Natural killer cell (primary cell): Measurements from ENCODE around the gene RAB20. TPM values are rescaled to one million over a fixed set of nuclear protein-coding genes. Genes with fewer than 3 reads are reported as not detected.

Experiments
- ATAC-seq, 3 donors: fragments of 150-1000 bp in 2 of 3; fragments of 200-7000 bp in 1 of 3; cut with Tn5 transposase; 1 replicate in 1 of 3; 2 replicates in 2 of 3; pipeline ENCODE4 v1.10.0; 2021; ENCODE audit warnings: mild to moderate bottlenecking in 2 of 3, moderate library complexity in 2 of 3
- DNase-seq, 2 donors: peaks; one replicate each; pipeline versions ENCODE4 v3.0.0 to v3.0.0-alpha.2; 2013 to 2021; ENCODE audit warnings: mixed read lengths in 1 of 2
- H3K27ac ChIP-seq: one replicate; pipeline ENCODE4 v1.5.1; 2013; ENCODE audit warnings: mild to moderate bottlenecking, low read length
- H3K27me3 ChIP-seq: one replicate; pipeline ENCODE4 v1.6.1; 2013; ENCODE audit warnings: low read length; ENCODE audit not compliant: control insufficient read depth, insufficient read depth
- H3K36me3 ChIP-seq: one replicate; pipeline ENCODE4 v1.6.1; 2013; ENCODE audit warnings: low read length; ENCODE audit not compliant: control insufficient read depth, insufficient read depth
- H3K4me1 ChIP-seq: one replicate; pipeline ENCODE4 v1.6.1; 2013; ENCODE audit warnings: low read length; ENCODE audit not compliant: control insufficient read depth, insufficient read depth
- H3K4me3 ChIP-seq: one replicate; pipeline ENCODE4 v1.5.1; 2013; ENCODE audit warnings: low read length
- H3K9me3 ChIP-seq: one replicate; pipeline ENCODE4 v1.6.1; 2013; ENCODE audit warnings: low read length; ENCODE audit not compliant: control insufficient read depth, insufficient read depth
- H3K27ac Mint-ChIP-seq, 2 donors: one replicate each; pipeline ENCODE4 v1.8.0; 2022; ENCODE audit warnings: mild to moderate bottlenecking in 2 of 2, mixed read lengths in 2 of 2, moderate library complexity in 1 of 2
- H3K27me3 Mint-ChIP-seq, 2 donors: one replicate each; pipeline ENCODE4 v1.8.0; 2022; ENCODE audit warnings: low read depth in 2 of 2, mixed read lengths in 2 of 2
- H3K36me3 Mint-ChIP-seq: one replicate; pipeline ENCODE4 v1.8.0; 2022; ENCODE audit warnings: mixed read lengths
- H3K4me1 Mint-ChIP-seq, 2 donors: one replicate each; pipeline ENCODE4 v1.8.0; 2022; ENCODE audit warnings: mixed read lengths in 2 of 2
- H3K4me3 Mint-ChIP-seq: one replicate; pipeline ENCODE4 v1.8.0; 2022; ENCODE audit warnings: mild to moderate bottlenecking, moderate library complexity, mixed read lengths
- H3K9me3 Mint-ChIP-seq, 2 donors: one replicate each; pipeline ENCODE4 v1.8.0; 2022; ENCODE audit warnings: mixed read lengths in 2 of 2
- WGBS: methylation state at CpG from one replicate; pipeline ENCODE4 v1.1.7; 2013; ENCODE audit warnings: missing lambda C conversion rate; ENCODE audit not compliant: insufficient coverage; 5-methylcytosine and 5-hydroxymethylcytosine counted together
- intact Hi-C: fragments of 100-400 bp; cut with micrococcal nuclease; formaldehyde crosslinking; loops from one replicate; pipeline ENCODE4 v1.14.2; 2022
- total RNA-seq, 4 donors: library from RNA; stranded (reverse); fragments of 120-200 nt in 1 of 4; gene quantifications; one replicate each; pipeline versions ENCODE4 v1.2.3 to v1.2.4, GENCODE V29; 2013 to 2022
- TF ChIP-seq, protein P1 (sequence below): fragments of 200-600 bp; IDR thresholded peaks from one replicate; pipeline ENCODE4 v1.8.0; 2022; ENCODE audit warnings: antibody characterized with exemption

RAB20 gene
- total RNA-seq, 3 donors from 2014 or later (not counting 1 experiment from before 2014, with no cell fraction given) = 1.0 to 3.3 (median 1.2) TPM

DNA sequence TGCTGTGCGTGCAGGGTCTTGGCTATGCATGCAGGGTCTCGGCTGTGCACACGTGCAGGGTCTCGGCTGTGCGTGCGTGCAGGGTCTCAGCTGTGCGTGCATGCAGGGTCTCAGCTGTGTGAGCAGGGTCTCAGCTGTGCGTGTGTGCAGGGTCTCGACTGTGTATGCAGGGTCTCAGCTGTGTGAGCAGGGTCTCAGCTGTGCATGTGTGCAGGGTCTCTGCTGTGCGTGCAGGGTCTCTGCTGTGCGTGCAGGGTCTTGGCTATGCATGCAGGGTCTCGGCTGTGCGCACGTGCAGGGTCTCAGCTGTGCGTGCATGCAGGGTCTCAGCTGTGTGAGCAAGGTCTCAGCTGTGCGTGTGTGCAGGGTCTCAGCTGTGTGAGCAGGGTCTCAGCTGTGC lies 42.5 kb downstream of the RAB20 start:
- peaks cover 0 to 6% of the 10 kb centered on the region in 2 donors for H3K27me3 Mint-ChIP-seq
- no peaks in the 10 kb centered on the region for H3K9me3 Mint-ChIP-seq
- no peak overlapping the region for H3K27ac Mint-ChIP-seq
- intact Hi-C loops = no loop called here
- TF ChIP-seq, protein P1, sequence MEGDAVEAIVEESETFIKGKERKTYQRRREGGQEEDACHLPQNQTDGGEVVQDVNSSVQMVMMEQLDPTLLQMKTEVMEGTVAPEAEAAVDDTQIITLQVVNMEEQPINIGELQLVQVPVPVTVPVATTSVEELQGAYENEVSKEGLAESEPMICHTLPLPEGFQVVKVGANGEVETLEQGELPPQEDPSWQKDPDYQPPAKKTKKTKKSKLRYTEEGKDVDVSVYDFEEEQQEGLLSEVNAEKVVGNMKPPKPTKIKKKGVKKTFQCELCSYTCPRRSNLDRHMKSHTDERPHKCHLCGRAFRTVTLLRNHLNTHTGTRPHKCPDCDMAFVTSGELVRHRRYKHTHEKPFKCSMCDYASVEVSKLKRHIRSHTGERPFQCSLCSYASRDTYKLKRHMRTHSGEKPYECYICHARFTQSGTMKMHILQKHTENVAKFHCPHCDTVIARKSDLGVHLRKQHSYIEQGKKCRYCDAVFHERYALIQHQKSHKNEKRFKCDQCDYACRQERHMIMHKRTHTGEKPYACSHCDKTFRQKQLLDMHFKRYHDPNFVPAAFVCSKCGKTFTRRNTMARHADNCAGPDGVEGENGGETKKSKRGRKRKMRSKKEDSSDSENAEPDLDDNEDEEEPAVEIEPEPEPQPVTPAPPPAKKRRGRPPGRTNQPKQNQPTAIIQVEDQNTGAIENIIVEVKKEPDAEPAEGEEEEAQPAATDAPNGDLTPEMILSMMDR = no peak
- no peaks in the 10 kb centered on the region for H3K36me3 ChIP-seq
- 87% methylated on average over 16 of the region's 16 CpGs for WGBS
- peaks cover 12% of the 10 kb centered on the region for H3K4me1 ChIP-seq
- no peak overlapping the region for H3K4me3 ChIP-seq
- H3K27ac ChIP-seq = no peak overlapping the region
- no peaks in the 10 kb centered on the region for H3K4me1 Mint-ChIP-seq
- DNase-seq = no peak
- no peaks in the 10 kb centered on the region for H3K9me3 ChIP-seq
- ATAC-seq = peak in 1 of 3 donors; percentile 7
- no peaks in the 10 kb centered on the region for H3K27me3 ChIP-seq
- no peaks in the 10 kb centered on the region for H3K36me3 Mint-ChIP-seq
- H3K4me3 Mint-ChIP-seq = no peak overlapping the region

DNA sequence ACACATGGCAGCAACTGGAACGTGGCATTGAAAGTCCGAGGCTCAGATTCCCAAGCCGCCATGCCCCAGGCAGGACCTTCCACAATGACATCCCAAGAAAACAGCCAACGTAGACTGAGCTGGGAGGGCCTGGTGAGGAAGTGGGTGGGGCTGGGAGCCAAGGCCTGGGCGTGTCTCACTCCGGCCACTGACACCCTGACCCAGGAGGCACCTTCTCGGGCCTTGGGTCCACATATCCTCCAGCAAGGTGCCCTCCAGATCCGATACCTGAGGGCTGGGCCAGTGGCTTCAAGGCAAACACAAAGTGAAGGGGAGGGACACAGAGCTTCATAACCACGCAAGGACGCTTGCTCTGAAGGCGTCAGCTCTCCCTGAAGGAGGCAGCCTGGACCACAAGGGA lies 43.0 kb downstream of the RAB20 start:
- H3K4me1 ChIP-seq = peaks cover 11% of the 10 kb centered on the region
- Mint-ChIP-seq H3K27ac (no peak overlapping the region), H3K36me3 (no peaks in the 10 kb centered on the region), H3K4me1 (no peaks in the 10 kb centered on the region), H3K9me3 (no peaks in the 10 kb centered on the region), H3K27me3 (peaks cover 0 to 6% of the 10 kb centered on the region in 2 donors), H3K4me3 (no peak overlapping the region)
- H3K4me3 ChIP-seq = no peak overlapping the region
- H3K36me3 ChIP-seq = no peaks in the 10 kb centered on the region
- ATAC-seq (no peak), DNase-seq (no peak)
- WGBS = 87% methylated on average over 11 of the region's 11 CpGs
- no peak overlapping the region for H3K27ac ChIP-seq
- no peaks in the 10 kb centered on the region for H3K9me3 ChIP-seq
- no peaks in the 10 kb centered on the region for H3K27me3 ChIP-seq
- intact Hi-C loops = no loop called here
- TF ChIP-seq, protein P1 = no peak

GRCh38 chr13:110518226-110518525 lies 43.3 kb downstream of the RAB20 start:
- 85% methylated on average over 8 of the region's 8 CpGs for WGBS
- Mint-ChIP-seq H3K36me3 (no peaks in the 10 kb centered on the region), H3K4me1 (no peaks in the 10 kb centered on the region), H3K27me3 (peaks cover 0 to 6% of the 10 kb centered on the region in 2 donors), H3K4me3 (no peak overlapping the region), H3K9me3 (no peaks in the 10 kb centered on the region), H3K27ac (no peak overlapping the region)
- intact Hi-C loops = no loop called here
- Histone ChIP-seq H3K4me1 (peaks cover 11% of the 10 kb centered on the region), H3K9me3 (no peaks in the 10 kb centered on the region), H3K27ac (no peak overlapping the region), H3K36me3 (no peaks in the 10 kb centered on the region), H3K27me3 (no peaks in the 10 kb centered on the region), H3K4me3 (no peak overlapping the region)
- TF ChIP-seq, protein P1 = no peak
- ATAC-seq = no peak
- DNase-seq = no peak

DNA sequence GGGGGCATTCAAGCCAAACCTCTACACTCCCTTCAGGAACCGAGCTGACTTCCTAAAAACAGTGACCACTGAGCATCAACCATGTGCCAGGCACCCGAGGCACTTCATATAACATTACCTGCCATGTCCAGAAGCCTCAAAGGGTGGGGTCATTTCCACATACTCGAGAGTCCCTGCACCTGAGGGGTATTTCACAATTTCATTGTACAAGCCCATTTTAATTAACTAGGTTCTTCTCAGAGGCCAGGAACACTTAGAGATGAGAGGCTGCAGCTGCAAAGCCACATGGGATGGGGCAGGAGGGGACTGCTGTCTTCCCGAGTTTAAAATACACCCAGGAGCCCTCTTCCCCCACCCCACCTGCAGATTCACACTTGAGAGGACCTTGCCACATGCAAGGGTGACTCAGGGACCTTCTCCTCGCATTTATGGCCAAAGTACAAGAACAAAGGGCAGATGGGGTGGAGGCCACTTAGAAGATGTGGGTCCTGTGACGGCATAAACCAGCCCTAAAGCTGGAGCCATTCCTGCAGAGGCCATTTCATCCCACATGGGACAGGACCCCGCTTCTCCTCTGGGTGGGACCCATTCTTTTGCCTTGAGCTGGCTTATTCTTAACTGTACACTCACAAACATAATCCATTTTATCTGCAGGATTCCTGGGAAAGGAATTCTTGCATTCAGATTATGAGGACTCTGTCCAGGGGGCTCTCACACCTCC lies 43.9 kb downstream of the RAB20 start:
- H3K9me3 Mint-ChIP-seq = no peaks in the 10 kb centered on the region

More for the DNA sequence above, 43.9 kb downstream of the RAB20 start:
- H3K4me1 ChIP-seq = peaks cover 11% of the 10 kb centered on the region
- no peaks in the 10 kb centered on the region for H3K36me3 Mint-ChIP-seq
- WGBS = 64% methylated on average over 6 of the region's 7 CpGs
- no peak overlapping the region for H3K27ac ChIP-seq
- H3K4me1 Mint-ChIP-seq = no peaks in the 10 kb centered on the region
- no peaks in the 10 kb centered on the region for H3K9me3 ChIP-seq
- ATAC-seq = no peak
- H3K4me3 ChIP-seq = no peak overlapping the region
- no peaks in the 10 kb centered on the region for H3K36me3 ChIP-seq
- TF ChIP-seq, protein P1 = no peak
- no peak overlapping the region for H3K4me3 Mint-ChIP-seq
- H3K27me3 ChIP-seq = no peaks in the 10 kb centered on the region
- intact Hi-C loops = no loop called here
- DNase-seq = no peak
- peaks cover 0 to 1% of the 10 kb centered on the region in 2 donors for H3K27me3 Mint-ChIP-seq
- no peak overlapping the region for H3K27ac Mint-ChIP-seq
